GM19328 (cell line): ENCODE results near the gene SINHCAF.
A peak's percentile ranks its signal among the peaks of the same experiment; 100 is the strongest.
"Not testable (repeated sequence)": the region's sequence is repeated elsewhere in the genome, so short reads cannot be mapped to it uniquely, and the experiment has no call there.

ENCODE experiments used
- ATAC-seq: cut with Tn5 transposase; IDR thresholded peaks from one replicate; pipeline ENCODE4 v1.9.1; 2021; ENCODE audit warnings: mild to moderate bottlenecking, moderate library complexity; ENCODE audit not compliant: unreplicated experiment

Gene SINHCAF

GRCh38 chr12:31272607-31273225 lies 53.2 kb downstream of the SINHCAF start:
- no peak for ATAC-seq

GRCh38 chr12:31267966-31268365 lies 58.0 kb downstream of the SINHCAF start:
- ATAC-seq: no peak

DNA sequence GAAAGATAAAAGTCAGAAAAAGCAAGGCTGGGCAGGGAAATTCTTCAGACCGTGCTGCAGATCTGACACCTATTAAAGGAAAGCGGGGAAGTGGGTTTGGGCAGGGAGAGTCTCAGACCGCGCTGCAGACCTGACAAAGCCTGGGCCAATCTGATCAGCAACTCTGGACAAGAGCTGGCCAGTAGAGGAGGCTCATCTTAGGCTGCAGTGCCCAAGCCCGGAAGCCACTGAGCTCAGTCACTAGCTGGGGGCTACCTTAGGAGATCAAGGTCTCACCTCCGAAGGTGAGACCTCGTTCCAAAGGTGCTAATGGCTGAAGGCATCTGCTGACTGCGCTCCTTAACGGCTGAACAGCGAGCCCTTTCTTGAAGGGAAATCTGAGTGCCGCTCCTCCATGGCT lies 60.2 kb downstream of the SINHCAF start:
- ATAC-seq: no peak

- ATAC-seq: no peak
Observed at GRCh38 chr12:31263661-31264060, 62.3 kb downstream of the SINHCAF start.

GRCh38 chr12:31261744-31262143 lies 64.2 kb downstream of the SINHCAF start:
- ATAC-seq: no peak

- ATAC-seq: no peak
Observed at GRCh38 chr12:31260840-31261239, 65.1 kb downstream of the SINHCAF start.

- no peak for ATAC-seq
Observed at GRCh38 chr12:31259136-31259886, 66.6 kb downstream of the SINHCAF start.

GRCh38 chr12:31257784-31258183 lies 68.2 kb downstream of the SINHCAF start:
- no peak for ATAC-seq

GRCh38 chr12:31251707-31252611 lies 74.0 kb downstream of the SINHCAF start:
- not testable (repeated sequence) for ATAC-seq

- ATAC-seq: no peak
Observed at GRCh38 chr12:31250179-31250578, 75.8 kb downstream of the SINHCAF start.

GRCh38 chr12:31249356-31249755 lies 76.6 kb downstream of the SINHCAF start:
- no peak for ATAC-seq

DNA sequence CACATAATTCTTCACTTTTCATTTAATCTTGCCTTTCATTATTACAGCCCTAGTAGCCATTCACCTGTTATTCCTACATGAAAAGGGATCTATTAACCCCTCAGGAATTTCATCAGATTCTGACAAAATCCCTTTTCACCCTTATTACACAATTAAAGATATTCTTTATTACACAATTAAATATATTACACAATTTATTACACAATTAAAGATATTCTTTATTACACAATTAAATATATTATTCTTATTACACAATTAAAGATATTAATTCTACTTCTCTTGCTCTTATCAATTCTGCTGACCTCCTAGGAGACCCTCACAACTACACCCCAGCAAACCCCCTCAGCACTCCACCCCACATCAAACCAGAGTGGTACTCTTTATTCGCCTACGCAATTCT lies 77.1 kb downstream of the SINHCAF start:
- ATAC-seq: no peak

DNA sequence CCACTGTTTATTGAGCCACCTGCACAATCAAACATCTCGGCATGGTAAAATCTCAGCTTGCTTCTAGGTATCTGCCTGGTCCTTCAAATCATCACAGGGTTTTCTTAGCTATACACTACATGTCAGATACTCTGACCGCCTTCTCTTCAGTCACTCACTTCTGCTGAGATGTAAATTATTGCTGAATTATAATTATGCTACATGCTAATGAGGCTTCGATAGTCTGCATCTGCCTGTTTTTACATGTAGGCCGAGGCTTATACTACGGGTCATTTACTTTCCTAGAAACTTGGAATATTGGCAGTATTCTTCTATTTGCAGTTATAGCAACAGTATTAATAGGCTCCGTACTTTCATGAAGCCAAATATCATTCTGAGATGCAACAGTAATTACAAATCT lies 77.6 kb downstream of the SINHCAF start:
- no peak for ATAC-seq

- ATAC-seq: no peak
Observed at GRCh38 chr12:31246470-31246850, 79.5 kb downstream of the SINHCAF start.

DNA sequence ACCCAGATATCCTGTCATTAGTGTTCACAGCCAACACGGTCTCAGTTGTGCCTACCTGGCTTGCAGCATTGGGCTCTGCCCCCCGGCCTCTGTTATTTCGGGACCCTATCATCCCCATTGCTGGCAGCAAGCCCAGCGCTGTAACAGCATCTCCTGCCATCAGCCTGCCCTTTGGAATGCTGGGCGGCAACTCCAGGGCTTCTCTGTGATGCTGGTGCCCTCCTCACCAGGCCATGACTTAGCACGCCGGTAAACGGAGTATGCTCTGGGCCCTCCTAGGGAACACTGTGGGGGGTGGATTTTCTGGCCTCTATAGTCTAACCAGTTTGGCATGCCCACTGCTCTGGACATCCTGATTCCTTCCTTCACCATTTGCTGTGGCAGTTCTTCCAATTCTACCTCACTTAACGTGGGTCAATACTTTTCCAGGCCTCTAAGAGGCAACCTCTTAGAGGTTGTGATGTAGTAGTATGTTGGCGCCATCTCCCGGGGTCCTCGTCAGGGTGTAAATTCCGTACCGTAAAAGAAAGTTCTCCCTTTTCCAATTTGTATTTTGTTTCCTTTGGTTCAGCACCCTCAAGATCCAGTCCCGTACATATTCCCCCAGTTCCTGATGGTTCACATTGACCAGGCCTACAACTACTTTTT lies 80.0 kb downstream of the SINHCAF start:
- no peak for ATAC-seq

- not testable (repeated sequence) for ATAC-seq
Observed at GRCh38 chr12:31242418-31242817, 83.5 kb downstream of the SINHCAF start.

DNA sequence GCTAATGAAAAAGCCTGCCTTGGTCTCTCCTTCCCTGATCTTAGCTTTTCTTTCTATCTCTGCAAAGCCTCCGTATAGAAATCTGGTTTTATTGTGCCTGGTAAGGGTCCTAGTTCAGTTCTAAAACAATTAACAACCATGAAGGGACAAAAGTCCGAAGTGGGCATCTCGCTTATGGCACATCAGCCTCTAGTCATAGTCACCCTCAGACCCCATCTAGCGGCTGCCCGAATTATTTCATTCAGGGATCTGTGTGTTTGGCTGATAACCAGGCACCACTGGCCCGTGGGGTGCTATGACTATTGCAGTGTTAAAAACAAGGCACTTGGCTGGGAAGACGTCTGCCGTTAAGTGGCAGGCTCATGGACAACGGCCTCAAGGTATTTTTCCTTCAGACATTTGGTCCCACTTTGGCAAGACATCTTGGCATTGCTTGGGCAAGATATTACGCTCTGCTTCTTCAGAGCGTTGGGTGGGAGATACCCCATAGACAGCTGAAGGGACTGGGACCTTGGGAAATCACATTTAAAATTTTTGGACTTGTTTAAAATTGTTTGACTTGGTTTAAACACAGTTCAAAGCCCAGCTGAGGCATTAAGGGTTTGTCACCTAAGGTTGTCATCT lies 87.1 kb downstream of the SINHCAF start:
- ATAC-seq: peak; percentile 87

DNA sequence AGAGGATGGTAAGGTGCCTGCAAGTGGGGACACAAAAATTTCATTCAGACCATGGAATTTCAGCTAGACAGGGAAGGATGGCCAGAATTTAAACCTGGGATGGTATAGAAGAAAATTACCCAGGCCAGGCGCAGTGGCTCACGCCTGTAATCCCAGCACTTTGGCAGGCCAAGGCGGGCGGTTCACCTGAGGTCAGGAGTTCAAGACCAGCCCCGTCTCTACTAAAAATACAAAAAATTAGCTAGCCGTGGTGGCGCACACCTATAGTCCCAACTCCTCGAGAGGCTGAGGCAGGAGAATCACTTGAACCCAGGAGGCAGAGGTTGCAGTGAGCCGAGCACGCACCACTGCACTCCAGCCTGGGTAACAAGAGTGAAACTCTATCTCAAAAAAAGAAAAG lies 87.6 kb downstream of the SINHCAF start:
- ATAC-seq: not testable (repeated sequence)

GRCh38 chr12:31236998-31237637 lies 88.8 kb downstream of the SINHCAF start:
- ATAC-seq: no peak

DNA sequence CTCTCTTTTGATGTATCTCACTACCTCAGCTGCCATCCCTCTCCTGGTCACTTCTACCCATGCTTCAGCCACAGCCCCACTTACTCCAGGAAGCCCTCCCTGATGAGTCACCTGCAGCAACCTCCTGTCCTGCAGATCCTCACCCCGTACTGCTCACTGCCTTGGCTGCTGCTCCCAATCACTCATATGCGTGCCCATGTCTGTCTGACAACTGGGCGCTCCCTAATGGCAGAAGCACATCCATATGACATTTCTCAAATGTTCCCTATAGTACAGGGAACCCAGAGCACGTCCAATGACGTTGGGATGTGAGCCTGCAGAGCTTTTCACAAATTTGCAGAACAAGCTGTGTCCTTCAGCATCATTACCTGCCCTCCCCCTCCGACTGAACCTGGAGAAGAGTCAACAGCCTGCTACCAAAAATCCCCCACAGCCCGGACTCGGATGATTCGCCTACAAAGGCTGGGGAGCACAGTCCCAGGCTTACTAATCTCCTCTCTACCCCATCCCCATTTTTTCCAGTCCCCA lies 90.0 kb downstream of the SINHCAF start:
- ATAC-seq: no peak
